ENCODE measurements around the gene ZDHHC6.

ZDHHC6 gene

GRCh38 chr10:112382515-112383235 lies 64.0 kb downstream of the ZDHHC6 start:
- TF ChIP-seq PATZ1 (CRISPR knock-in tag; IDR thresholded peaks at IDR 0.05; ENCODE audit: borderline replicate concordance) (no peak), RARB (CRISPR knock-in tag; IDR thresholded peaks at IDR 0.05) (no peak), CSDC2 (CRISPR knock-in tag; IDR thresholded peaks at IDR 0.05) (no peak), TOX (CRISPR knock-in tag; IDR thresholded peaks at IDR 0.05; ENCODE audit: borderline replicate concordance) (no peak), TSHZ2 (CRISPR knock-in tag; IDR thresholded peaks at IDR 0.05) (no peak), BACH2 (CRISPR knock-in tag; IDR thresholded peaks at IDR 0.05; ENCODE audit: borderline replicate concordance) (no peak), ZFP30 (CRISPR knock-in tag; IDR thresholded peaks at IDR 0.05) (no peak), ESRRG (CRISPR knock-in tag; IDR thresholded peaks at IDR 0.05) (no peak), ZC3H10 (CRISPR knock-in tag; IDR thresholded peaks at IDR 0.05) (no peak), OSR1 (CRISPR knock-in tag; IDR thresholded peaks at IDR 0.05) (no peak), ZFP3 (CRISPR knock-in tag; IDR thresholded peaks at IDR 0.05) (no peak), ZNF565 (CRISPR knock-in tag; conservative IDR thresholded peaks at IDR 0.05; ENCODE audit: low read depth) (no peak), CSRNP3 (CRISPR knock-in tag; IDR thresholded peaks at IDR 0.05) (no peak), PPARA (CRISPR knock-in tag; IDR thresholded peaks at IDR 0.05; ENCODE audit: borderline replicate concordance) (no peak), ARNTL (CRISPR knock-in tag; IDR thresholded peaks at IDR 0.05; ENCODE audit: borderline replicate concordance, low read depth) (no peak), TCF4 (CRISPR knock-in tag; IDR thresholded peaks at IDR 0.05; ENCODE audit: borderline replicate concordance) (no peak), ISL1 (CRISPR knock-in tag; IDR thresholded peaks at IDR 0.05) (no peak), CREB5 (CRISPR knock-in tag; IDR thresholded peaks at IDR 0.05; ENCODE audit: low read depth) (no peak), ZNF70 (CRISPR knock-in tag; IDR thresholded peaks at IDR 0.05) (no peak)
- ATAC-seq, result no peak
